CD8-positive, alpha-beta memory T cell (primary cell): ENCODE results near the gene HOXD10. TPM values are rescaled to one million over a fixed set of nuclear protein-coding genes. Genes with fewer than 3 reads are reported as not detected.

ENCODE experiments used
- polyA plus RNA-seq: library from polyadenylated mRNA; unstranded; fragments of 300-500 nt; fragmentation: Illumina TruSeq; gene quantifications from one replicate; pipeline ENCODE4 v1.2.3, GENCODE V29; 2021
- total RNA-seq, 2 experiments: library from RNA; stranded (reverse); gene quantifications; one replicate each; pipeline ENCODE4 v1.2.3, GENCODE V29; 2021

Gene HOXD10
- total and polyA plus RNA-seq, 3 experiments from 2014 or later, result not detected

Other genes with a start within 250 kb of the HOXD10 start
- 10 to 100 TPM; 31.7 to 36.0 TPM for gene LNPK, start 114.5 kb upstream of the HOXD10 start, total RNA-seq
- 17.5 TPM for gene LNPK, start 114.5 kb upstream of the HOXD10 start, polyA plus RNA-seq
- gene EVX2, start 32.8 kb upstream of the HOXD10 start, total RNA-seq, result not detected
- gene EVX2, start 32.8 kb upstream of the HOXD10 start, polyA plus RNA-seq, result not detected
- not detected for gene HOXD13, start 24.1 kb upstream of the HOXD10 start, total RNA-seq
- not detected for gene HOXD13, start 24.1 kb upstream of the HOXD10 start, polyA plus RNA-seq
- gene HOXD12, start 17.0 kb upstream of the HOXD10 start, total RNA-seq, result not detected
- gene HOXD12, start 17.0 kb upstream of the HOXD10 start, polyA plus RNA-seq, result not detected
- gene HOXD11, start 9.5 kb upstream of the HOXD10 start, total RNA-seq, result not detected
- not detected for gene HOXD11, start 9.5 kb upstream of the HOXD10 start, polyA plus RNA-seq
- not detected for gene HOXD9, start 5.9 kb downstream of the HOXD10 start, total RNA-seq
- not detected for gene HOXD9, start 5.9 kb downstream of the HOXD10 start, polyA plus RNA-seq
- gene HOXD8, start 12.9 kb downstream of the HOXD10 start, total RNA-seq, result not detected
- not detected for gene HOXD8, start 12.9 kb downstream of the HOXD10 start, polyA plus RNA-seq
- not detected for gene HOXD4, start 34.8 kb downstream of the HOXD10 start, total RNA-seq
- gene HOXD4, start 34.8 kb downstream of the HOXD10 start, polyA plus RNA-seq, result not detected
- gene HOXD3, start 40.5 kb downstream of the HOXD10 start, total RNA-seq, result not detected
- not detected for gene HOXD3, start 40.5 kb downstream of the HOXD10 start, polyA plus RNA-seq
- gene HOXD1, start 71.9 kb downstream of the HOXD10 start, total RNA-seq, result not detected
- not detected for gene HOXD1, start 71.9 kb downstream of the HOXD10 start, polyA plus RNA-seq
- gene MTX2, start 152.7 kb downstream of the HOXD10 start, total RNA-seq, result 10 to 100 TPM; 26.3 to 28.9 TPM
- gene MTX2, start 152.7 kb downstream of the HOXD10 start, polyA plus RNA-seq, result 21.6 TPM